T-helper 2 cell (primary cell): ENCODE results near the gene FMOD.

Source experiments
- DNase-seq, 5 experiments: peaks; one replicate each; pipeline versions ENCODE4 v3.0.0 to v3.0.0-alpha.2; 2012 to 2022
- total RNA-seq, 2 donors: gene quantifications; one replicate each; lab custom pipeline; 2026; lab: John Stamatoyannopoulos, UW

The FMOD gene
- 0 reads per million in 2 donors for total RNA-seq

GRCh38 chr1:203351037-203351625, at the start of gene FMOD:
Gene FMOD (minus strand): TSS chr1:203351122. CDS start chr1:203348270, 2,852 bp downstream.
- DNase-seq, result no peak

GRCh38 chr1:203396595-203397194, 45.8 kb upstream of the FMOD start:
- no peak for DNase-seq

DNA sequence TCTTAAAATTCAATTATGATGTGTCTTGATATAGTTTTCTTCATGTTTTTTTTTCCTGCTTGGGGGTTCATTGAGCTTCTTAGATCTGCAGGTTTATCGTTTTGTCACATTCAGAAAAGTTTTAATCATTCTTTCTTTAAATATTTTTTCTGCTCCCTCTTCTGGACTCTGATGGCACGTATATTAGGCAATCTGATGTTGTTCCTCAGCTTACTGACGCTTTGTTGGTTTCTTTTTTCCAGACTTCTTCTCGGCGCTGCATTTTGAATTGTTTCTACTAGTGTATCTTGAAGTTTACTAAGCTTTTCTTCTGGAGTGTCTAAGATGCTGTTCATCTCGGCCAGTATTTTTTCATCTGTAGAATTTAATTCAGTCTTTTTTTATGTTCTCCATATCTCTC, 44.8 kb upstream of the FMOD start:
- no peak for DNase-seq

GRCh38 chr1:203390298-203390697, 39.4 kb upstream of the FMOD start:
- DNase-seq, result no peak

DNA sequence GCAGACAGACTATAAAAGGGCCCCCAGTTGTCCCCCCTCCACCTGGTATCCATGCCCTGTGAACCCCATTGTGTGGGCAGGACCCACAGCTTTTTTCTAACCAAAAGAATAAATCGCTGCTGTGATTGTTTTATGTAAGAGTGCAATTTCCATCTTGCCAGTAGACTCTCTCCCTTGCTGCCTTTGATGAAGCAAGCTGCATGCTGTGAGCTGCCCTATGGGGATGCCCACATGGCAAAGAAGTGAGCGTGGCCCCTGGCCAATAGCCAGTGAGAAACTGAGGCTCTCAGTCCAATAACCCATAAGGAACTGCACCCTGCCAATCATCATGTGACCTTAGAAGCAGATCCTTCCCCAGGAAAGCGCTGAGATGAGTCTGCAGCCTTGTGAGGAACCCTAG, 37.8 kb upstream of the FMOD start:
- no peak for DNase-seq

- no peak for DNase-seq
Observed at GRCh38 chr1:203382026-203382425, 31.1 kb upstream of the FMOD start.

- no peak for DNase-seq
Observed at GRCh38 chr1:203381151-203381751, 30.3 kb upstream of the FMOD start.

DNA sequence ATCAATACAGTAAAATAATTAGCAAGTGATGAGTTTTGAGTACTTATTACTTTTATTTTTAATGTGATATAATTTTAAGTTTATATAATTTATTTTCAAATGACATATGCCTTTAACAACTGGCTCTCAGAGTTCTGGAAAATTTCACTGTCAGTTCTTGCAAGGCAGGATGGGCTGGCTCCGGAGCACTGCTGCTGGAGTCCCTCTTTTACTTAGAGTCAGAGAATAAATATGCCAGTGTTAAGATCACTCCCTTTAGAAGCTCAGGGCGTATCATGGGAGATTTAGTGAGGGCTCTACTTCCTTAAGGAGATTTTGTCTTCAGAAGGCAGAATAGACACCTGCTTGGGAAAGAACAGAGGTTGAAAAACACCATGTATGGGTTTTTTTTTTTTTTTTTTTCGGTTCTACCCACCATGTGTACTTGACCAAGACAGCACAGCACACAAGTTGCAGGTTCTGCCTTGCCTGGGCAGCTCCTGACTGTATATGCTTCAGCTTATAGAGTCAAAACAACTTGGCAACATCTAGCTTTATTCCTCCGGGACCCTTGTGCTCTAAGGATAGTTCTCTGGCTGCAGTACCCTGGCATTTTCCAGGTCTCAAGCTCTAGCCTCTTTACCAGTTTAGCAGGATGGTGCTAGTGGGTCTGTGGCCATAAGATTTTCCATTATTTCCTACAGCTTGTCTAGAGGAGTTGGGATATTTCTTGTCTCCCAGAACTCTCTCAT, 29.7 kb upstream of the FMOD start:
- DNase-seq, result no peak

GRCh38 chr1:203379825-203380224, 28.9 kb upstream of the FMOD start:
- DNase-seq, result no peak

DNA sequence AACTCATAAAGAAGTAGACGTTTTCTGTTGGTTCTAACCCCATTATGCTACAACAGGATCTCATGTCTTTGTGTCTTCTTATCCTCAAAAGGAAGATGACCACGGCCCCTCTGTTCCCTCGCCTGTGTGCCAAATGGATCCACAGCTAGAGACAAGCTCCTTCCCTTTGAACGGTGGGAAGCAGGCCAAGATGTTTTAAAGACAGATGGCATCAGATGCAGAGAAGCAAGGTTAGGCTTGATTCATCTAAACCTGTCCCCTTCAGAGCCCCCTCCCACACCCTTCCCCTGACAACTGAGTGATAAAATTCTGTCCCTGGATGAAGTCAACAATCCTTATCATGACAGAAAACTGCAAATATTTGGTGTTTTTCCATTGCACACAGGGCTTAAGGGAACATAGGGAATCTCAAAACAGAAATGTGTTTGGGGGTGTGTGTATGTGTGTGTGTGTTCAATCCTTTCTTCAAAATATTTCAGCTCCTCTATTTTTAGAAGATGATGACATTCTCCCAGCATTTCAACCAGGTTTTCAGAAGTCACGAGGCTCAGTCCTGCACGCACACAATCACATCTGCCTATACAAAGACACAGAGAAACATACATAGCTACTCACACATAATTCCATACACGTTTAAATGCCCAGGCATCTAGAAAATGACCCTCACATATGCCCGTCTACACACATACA, 27.8 kb upstream of the FMOD start:
- no peak for DNase-seq

- no peak for DNase-seq
Observed at GRCh38 chr1:203373991-203374390, 23.1 kb upstream of the FMOD start.

GRCh38 chr1:203373002-203373401, 22.1 kb upstream of the FMOD start:
- DNase-seq, result no peak

GRCh38 chr1:203371288-203371687, 20.4 kb upstream of the FMOD start:
- DNase-seq, result no peak

DNA sequence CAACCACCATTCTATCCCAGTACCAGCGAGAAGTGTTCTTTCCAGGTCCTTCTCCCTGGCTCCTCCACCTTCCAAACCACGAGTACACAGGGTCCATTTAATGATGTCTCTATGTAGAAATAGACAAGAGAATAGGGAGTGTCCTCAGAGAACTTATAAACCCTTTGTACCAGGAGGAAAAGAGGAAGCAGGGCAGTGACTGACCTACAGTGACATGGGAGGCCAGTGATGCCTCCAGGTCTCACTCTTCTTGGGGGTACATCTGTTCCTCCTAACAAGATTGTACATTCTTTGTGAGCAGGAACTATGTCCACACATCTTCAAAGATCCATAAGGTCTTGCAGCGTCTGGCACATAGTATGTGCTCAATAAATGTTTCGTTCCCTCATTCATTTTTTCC, 18.7 kb upstream of the FMOD start:
- DNase-seq, result no peak

GRCh38 chr1:203368624-203369451, 17.9 kb upstream of the FMOD start:
- no peak for DNase-seq

DNA sequence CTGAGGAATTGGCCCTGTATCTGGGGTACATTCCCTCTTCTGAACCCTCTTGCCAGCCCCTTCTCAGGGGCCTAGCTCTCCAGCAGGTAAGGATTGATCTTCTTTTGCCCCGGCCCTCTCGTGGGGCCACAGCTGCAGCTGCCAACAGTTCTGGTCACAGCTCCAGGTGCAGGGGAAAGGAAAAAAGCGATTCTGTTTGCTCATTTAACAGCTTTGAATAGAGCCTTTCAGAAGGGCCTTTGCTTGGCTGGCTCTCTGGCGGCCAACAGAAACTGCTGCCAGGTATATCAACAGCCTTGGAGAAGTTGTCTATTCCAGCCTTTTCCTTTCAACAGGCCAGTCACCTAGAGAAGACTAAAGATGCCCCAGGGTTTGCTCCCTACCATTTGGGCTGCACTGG, 16.1 kb upstream of the FMOD start:
- no peak for DNase-seq

DNA sequence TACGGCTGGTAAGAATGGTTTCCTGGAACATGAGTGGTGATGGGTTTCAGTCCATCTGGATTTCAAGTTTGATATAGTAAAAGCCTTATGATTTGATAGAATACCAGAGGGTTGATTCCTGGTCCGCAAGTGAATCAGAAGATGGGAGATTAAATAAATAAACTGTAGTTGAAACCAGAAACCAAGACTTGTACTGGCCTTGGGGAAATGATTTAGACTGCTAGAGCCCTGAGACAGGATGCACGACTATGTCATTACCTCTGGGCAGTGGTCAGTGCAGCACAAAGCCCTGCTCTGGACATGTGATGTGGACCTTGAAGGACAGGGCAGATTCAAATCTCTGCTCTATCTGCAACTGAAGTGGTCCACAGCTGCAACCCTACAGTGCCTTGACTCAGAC, 15.6 kb upstream of the FMOD start:
- no peak for DNase-seq

GRCh38 chr1:203364806-203365205, 13.9 kb upstream of the FMOD start:
- no peak for DNase-seq

GRCh38 chr1:203364094-203364801, 13.3 kb upstream of the FMOD start:
- DNase-seq, result no peak

DNA sequence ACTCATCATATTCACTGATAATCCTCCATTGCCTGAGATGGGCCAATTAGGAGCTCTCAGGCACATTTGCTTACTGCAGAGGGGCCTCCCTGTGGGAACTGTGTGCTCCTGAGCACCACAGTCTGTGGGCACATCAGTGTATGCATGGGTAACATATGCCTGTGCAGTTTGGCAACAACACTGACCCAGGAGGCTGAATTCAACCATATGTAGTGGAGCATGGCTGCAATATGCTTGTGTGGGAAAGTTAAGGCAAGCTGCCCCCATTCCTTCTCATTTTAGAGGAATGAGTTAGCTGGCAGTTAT, 11.8 kb upstream of the FMOD start:
- no peak for DNase-seq

GRCh38 chr1:203361945-203362719, 11.2 kb upstream of the FMOD start:
- DNase-seq, result no peak
